Right lobe of liver (tissue), 6 donors: ENCODE results near the gene ACBD6. TPM values are rescaled to one million over a fixed set of nuclear protein-coding genes. Genes with fewer than 3 reads are reported as not detected.

Source experiments
- ATAC-seq, 4 donors: fragments of 200-7000 bp; cut with Tn5 transposase; one replicate each; pipeline ENCODE4 v1.9.1; 2020; ENCODE audit warnings: mild to moderate bottlenecking in 4 of 4, moderate library complexity in 4 of 4
- DNase-seq, 3 donors: peaks; one replicate each; pipeline ENCODE4 v3.0.0-alpha.2; 2020
- H3K27ac ChIP-seq, 3 donors: fragments of 200-600 bp; one replicate each; pipeline ENCODE4 v1.8.0; 2022
- H3K27me3 ChIP-seq, 2 donors: fragments of 200-600 bp; one replicate each; pipeline ENCODE4 v1.8.0; 2022
- H3K36me3 ChIP-seq, 4 donors: fragments of 200-600 bp; sonication (generic) in 1 of 4; one replicate each; pipeline versions ENCODE4 v1.5.1 to v1.8.0; 2017 to 2022; ENCODE audit warnings: control low read depth in 1 of 4
- H3K4me1 ChIP-seq, 4 donors: fragments of 200-600 bp; sonication (generic) in 1 of 4; one replicate each; pipeline versions ENCODE4 v1.5.1 to v1.8.0; 2017 to 2022; ENCODE audit warnings: control low read depth in 1 of 4
- H3K4me3 ChIP-seq, 3 donors: fragments of 200-600 bp; one replicate each; pipeline ENCODE4 v1.8.0; 2022
- H3K9me3 ChIP-seq, 4 donors: fragments of 200-600 bp; sonication (generic) in 1 of 4; one replicate each; pipeline versions ENCODE4 v1.5.1 to v1.8.0; 2017 to 2022; ENCODE audit warnings: control low read depth in 1 of 4
- CTCF ChIP-seq, 4 donors: fragments of 200-600 bp in 3 of 4; fragments of 450-650 bp in 1 of 4; IDR thresholded peaks; one replicate each; pipeline versions ENCODE4 v1.5.1 to v1.8.0; 2016 to 2022; ENCODE audit warnings: antibody characterized with exemption in 4 of 4, mild to moderate bottlenecking in 2 of 4
- POLR2A ChIP-seq: fragments of 450-650 bp; IDR thresholded peaks from one replicate; pipeline ENCODE4 v1.6.1; 2017; ENCODE audit warnings: antibody characterized with exemption, mild to moderate bottlenecking
- WGBS: methylation state at CpG from one replicate; pipeline ENCODE4 v1.1.6; 2018; ENCODE audit warnings: low coverage, low lambda C conversion rate; ENCODE audit not compliant: insufficient coverage; ENCODE audit errors: missing lambda C conversion rate; 5-methylcytosine and 5-hydroxymethylcytosine counted together
- intact Hi-C, 2 donors: fragments of 100-400 bp; cut with DNase I; formaldehyde crosslinking; loops; one replicate each; pipeline versions ENCODE4 v1.11.2 to v1.14.1; 2022
- total RNA-seq, 6 experiments: library from RNA; depleted of rRNA in 2 of 6; stranded (reverse); fragments of >200 nt in 2 of 6; fragmentation: NEBNext Ultra II Directional in 3 of 6; extraction: Animal tissue kit (Norgen Biotek cat#: 25700) in 3 of 6; gene quantifications; one replicate each; pipeline versions ENCODE4 v1.1.0 to v1.2.4, GENCODE V29; 2016 to 2023
- donor health status: DM: no; HTN: yes; CAD: no.
- donor health status: DM: no; HTN: no; CAD: no.
- donor health status: DM: no; HTN: no; CAD: no.
- donor health status: DM: no; HTN: yes; CAD: no.
- donor health status: DM: no; HTN: yes; CAD: no.

The ACBD6 gene
- total RNA-seq, 6 experiments from 2014 or later, result 9.5 to 18.9 (median 11.5) TPM

GRCh38 chr1:180353945-180354344 is 148.4 kb downstream of the ACBD6 start:
- DNase-seq (no peak), ATAC-seq (no peak)
- Histone ChIP-seq H3K36me3 (no peaks in the 10 kb centered on the region), H3K9me3 (no peaks in the 10 kb centered on the region), H3K4me3 (no peak overlapping the region), H3K27me3 (no peaks in the 10 kb centered on the region), H3K27ac (no peak overlapping the region), H3K4me1 (no peaks in the 10 kb centered on the region)
- 88% methylated on average over 2 of the region's 2 CpGs for WGBS
- intact Hi-C loops, result no loop called here
- TF ChIP-seq CTCF (IDR thresholded peaks at IDR 0.05), result no peak
- TF ChIP-seq POLR2A, result no peak

- no peaks in the 10 kb centered on the region for H3K4me1 ChIP-seq
- no peaks in the 10 kb centered on the region for H3K27me3 ChIP-seq
- 92% methylated on average over 2 of the region's 2 CpGs for WGBS
- H3K9me3 ChIP-seq, result no peaks in the 10 kb centered on the region
- no peak overlapping the region for H3K27ac ChIP-seq
- no peak overlapping the region for H3K4me3 ChIP-seq
- no peak for DNase-seq
- no peak for ATAC-seq
- TF ChIP-seq CTCF (IDR thresholded peaks at IDR 0.05) (no peak), POLR2A (no peak)
- H3K36me3 ChIP-seq, result no peaks in the 10 kb centered on the region
- intact Hi-C loops, result no loop called here
These were observed 149.8 kb downstream of the ACBD6 start for GRCh38 chr1:180352588-180352987.

- no peak for ATAC-seq
- no peaks in the 10 kb centered on the region for H3K36me3 ChIP-seq
- intact Hi-C loops, result no loop called here
- no peak for TF ChIP-seq POLR2A
- TF ChIP-seq CTCF (IDR thresholded peaks at IDR 0.05), result no peak
- H3K4me1 ChIP-seq, result no peaks in the 10 kb centered on the region
- no peaks in the 10 kb centered on the region for H3K9me3 ChIP-seq
- no peaks in the 10 kb centered on the region for H3K27me3 ChIP-seq
- H3K27ac ChIP-seq, result no peak overlapping the region
- H3K4me3 ChIP-seq, result no peak overlapping the region
- 94% methylated on average over 4 of the region's 4 CpGs for WGBS
- DNase-seq, result no peak
These were observed 150.4 kb downstream of the ACBD6 start for GRCh38 chr1:180352021-180352420.

GRCh38 chr1:180345148-180345547 is 157.2 kb downstream of the ACBD6 start:
- Histone ChIP-seq H3K27ac (no peak overlapping the region), H3K4me1 (no peaks in the 10 kb centered on the region), H3K9me3 (no peaks in the 10 kb centered on the region), H3K36me3 (no peaks in the 10 kb centered on the region), H3K27me3 (no peaks in the 10 kb centered on the region), H3K4me3 (no peak overlapping the region)
- TF ChIP-seq POLR2A, result no peak
- ATAC-seq (no peak), DNase-seq (no peak)
- intact Hi-C loops, result no loop called here

GRCh38 chr1:180343921-180344769 is 158.2 kb downstream of the ACBD6 start:
- no peaks in the 10 kb centered on the region for H3K27me3 ChIP-seq
- H3K36me3 ChIP-seq, result no peaks in the 10 kb centered on the region
- H3K4me3 ChIP-seq, result no peak overlapping the region
- no peaks in the 10 kb centered on the region for H3K4me1 ChIP-seq
- TF ChIP-seq POLR2A (no peak), CTCF (IDR thresholded peaks at IDR 0.05) (no peak)
- no peak overlapping the region for H3K27ac ChIP-seq
- WGBS, result 94% methylated on average over 1 of the region's 1 CpG
- ATAC-seq (peak in 2 of 4 donors; percentile 16 to 21), DNase-seq (no peak)
- intact Hi-C loops, result no loop called here
- H3K9me3 ChIP-seq, result no peaks in the 10 kb centered on the region
